Pons (tissue), 1 donor: ENCODE data around the gene CERS1.

Experiments
- DNase-seq: peaks from one replicate; pipeline ENCODE4 v3.0.0-alpha.2; 2016; ENCODE audit warnings: low spot score

Gene CERS1, protein sequence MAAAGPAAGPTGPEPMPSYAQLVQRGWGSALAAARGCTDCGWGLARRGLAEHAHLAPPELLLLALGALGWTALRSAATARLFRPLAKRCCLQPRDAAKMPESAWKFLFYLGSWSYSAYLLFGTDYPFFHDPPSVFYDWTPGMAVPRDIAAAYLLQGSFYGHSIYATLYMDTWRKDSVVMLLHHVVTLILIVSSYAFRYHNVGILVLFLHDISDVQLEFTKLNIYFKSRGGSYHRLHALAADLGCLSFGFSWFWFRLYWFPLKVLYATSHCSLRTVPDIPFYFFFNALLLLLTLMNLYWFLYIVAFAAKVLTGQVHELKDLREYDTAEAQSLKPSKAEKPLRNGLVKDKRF

DNA sequence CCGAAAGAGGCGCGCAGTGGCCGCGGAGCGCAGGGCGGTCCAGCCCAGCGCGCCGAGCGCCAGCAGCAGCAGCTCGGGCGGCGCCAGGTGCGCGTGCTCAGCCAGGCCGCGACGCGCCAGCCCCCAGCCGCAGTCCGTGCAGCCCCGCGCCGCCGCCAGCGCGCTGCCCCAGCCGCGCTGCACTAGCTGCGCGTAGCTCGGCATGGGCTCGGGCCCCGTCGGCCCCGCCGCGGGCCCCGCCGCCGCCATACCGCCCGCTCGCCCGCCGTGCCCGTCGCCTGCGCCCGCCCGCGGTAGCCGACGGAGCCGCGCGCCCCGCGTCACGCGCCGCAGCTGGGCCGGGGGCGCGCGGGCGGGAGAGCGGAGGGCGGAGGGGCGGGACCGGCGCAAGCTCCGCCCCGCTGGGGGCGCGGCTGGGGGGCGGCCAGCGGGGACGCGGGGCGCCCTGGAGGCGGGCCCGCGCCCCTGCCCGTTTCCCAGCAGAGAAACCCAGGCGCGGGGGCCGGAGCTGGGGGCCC, at the start of gene CERS1:
TSS of gene CERS1 (minus strand) at position 335 of the 518 bp plus-strand sequence. CDS start at position 249, 86 bp downstream.
- DNase-seq = no peak

DNA sequence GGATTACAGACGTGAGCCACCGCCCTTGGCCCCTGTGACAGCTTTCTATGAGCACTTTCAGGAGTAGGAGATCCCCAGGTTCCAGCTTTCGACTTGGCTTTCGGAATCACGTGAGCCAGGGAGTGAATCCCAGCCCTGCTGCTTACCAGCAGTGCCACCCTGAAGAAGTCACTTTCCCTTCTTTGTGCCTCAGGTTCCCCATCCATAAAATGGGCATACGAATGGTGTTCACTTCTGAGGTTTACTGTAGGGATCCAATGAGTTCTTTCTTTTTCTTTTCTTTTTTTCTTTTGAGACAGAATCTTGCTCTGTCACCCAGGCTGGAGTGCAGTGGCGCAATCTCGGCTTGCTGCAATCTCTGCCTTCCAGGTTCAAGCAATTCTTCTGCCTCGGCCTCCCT, 49.3 kb upstream of the CERS1 start:
- DNase-seq = no peak

DNA sequence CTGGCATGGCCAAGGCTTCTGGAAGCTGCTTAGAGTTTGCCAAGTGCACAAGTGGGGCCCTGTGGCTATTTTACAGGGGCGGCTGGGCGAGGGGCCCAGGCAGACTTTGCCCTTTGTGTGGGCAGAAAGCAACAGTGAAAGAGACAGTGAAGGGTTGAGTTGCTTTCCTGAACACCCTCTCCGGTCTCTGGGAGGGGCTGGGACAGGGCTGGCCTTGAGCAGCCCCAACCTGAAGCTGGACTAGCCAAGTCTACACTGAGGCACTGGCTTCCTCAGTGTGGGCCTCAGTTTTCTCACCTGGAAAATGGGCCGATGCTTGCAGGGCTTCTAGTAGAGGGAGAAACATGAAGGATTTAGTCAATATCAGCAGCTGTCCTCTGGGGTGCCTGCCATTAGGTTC, 47.5 kb upstream of the CERS1 start:
- no peak for DNase-seq

DNA sequence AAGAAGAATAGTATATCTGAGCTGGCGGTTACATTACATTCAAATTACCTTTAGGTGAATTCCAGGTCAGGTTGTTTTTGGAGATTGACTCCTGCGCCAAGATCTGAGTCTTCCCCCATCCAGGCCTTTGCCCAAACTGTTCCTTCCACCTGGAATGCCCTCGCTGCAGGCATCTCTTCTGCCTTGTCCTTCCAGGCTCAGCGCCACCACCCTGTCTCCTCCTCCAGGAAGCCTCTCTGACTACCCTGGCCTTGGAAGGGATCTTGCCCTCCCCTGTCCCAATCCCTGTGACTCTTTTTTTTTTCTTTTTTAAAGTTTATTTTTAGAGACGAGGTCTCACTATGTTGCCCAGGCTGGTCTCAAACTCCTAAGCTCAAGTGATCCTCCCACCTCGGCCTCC, 46.7 kb upstream of the CERS1 start:
- DNase-seq = no peak

DNA sequence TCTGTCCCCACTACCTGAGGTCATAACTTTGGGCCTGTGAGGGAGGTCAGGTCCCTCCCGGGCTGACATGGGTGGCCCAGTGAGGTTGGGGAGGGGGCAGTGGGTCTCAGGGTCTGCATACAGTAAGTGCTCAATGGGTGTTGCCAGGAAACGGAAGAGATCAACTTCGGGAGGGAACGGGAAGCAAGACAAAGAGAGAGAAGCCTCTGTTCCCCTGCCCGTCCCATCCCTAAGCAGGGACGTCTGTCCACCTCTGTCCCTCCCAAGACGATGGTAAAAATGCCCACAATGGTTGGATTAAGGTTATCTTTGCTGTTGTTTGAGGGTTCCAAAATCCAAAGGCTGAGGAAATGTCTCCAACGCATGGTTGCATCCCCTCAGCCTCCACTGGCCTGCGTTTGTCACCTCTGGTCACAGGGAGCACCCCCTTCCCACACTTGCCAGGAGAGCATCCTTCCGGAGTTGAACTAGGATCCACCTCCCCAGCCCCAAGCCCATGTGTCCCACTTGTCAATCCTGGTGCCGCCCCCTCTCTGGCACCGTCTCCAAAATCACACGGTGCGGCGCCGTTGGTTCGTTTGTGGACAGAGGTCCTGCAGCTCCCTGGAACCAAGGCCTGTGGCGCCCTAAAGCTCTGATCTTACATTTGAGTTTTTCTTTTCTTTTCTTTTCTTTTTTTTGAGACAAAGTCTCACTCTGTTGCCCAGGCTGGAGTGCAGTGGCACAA, 45.8 kb upstream of the CERS1 start:
- no peak for DNase-seq

DNA sequence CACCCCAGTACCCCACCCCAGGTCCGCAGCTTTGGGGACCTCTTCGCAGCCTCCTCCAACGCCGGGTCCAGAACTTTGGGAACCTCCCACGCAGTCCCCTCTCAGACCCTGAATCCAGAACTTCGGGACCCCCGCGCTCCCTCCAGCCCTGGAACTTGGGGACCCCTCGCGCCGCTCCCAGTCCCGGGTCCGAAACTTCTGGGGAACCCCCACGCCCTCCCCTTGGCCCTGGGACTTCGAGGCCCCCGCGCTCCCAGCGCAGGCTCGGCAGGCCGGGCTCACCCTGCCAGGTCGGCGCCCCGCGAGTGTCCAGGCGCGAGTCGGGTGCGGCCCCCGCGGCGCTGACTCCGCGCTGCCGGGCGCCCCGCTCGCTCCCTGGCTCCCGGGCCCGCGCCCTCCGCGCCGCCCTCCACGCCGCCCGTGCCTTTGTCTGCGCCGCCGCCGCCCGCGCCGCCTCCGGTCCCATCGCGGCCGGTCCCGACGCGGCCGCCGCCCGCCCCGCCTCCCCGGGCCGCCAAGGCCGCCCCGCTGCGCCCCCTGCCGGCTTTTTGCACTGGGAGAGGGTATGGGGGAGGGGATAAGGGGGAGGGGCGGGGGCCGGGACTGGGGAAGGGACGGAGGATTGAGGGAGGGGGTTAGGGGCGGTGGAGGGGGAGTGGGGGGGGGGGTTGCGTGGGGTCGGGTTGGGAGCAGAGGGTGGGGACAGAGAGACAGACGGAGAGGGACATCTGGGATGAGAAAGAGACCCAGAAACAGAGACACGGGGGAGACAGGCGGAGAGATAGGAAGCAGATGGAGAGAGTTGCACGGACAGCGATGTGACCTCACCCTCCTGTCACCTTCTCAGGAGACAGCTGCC, 45.0 kb upstream of the CERS1 start, which contains the start of gene HOMER3:
TSS of gene HOMER3 (minus strand) at position 449 of the 859 bp plus-strand sequence. CDS start 2,235 bp downstream, outside the sequence.
- peak; percentile 51 for DNase-seq

DNA sequence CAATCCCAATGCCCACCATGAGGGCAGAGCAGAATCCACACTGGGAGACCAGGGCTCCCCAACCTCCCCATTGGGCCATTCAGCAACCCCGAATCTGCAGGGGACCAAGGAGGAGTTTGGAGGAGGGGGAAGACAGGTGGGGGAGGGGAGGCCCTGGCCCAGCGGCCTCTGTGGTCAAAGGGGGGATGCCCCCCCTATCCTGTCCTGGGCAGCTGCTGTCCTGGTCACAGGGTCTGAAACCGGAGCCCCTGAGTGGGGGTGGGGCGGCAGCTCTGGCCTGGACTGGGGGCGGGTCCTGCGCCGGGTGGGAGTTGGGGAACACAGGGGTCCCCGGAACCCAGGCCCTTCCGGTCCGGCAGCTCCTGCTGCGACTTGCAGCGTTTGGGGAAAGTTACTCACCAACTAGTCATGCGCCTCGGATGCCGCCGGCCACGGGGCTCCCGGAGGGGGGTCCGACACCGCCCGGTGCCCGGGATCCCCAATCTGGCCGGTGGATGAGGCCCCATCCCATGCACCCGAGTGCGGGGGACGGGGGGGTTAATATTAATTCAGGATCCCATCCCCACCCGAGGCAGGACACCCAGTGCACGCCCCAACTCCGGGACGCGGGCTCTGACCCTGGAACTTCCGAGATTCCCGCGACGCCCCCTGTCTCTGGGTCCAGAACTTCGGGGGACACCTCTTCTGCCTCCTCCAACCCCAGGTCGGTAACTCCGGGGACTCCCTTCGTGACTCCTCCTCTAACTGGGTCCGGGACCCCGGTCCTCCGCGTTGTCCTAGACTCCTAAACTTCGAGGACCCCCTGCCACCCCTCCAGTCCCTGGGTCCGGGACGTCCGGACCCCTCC, 44.2 kb upstream of the CERS1 start:
- peak; percentile 45 for DNase-seq

DNA sequence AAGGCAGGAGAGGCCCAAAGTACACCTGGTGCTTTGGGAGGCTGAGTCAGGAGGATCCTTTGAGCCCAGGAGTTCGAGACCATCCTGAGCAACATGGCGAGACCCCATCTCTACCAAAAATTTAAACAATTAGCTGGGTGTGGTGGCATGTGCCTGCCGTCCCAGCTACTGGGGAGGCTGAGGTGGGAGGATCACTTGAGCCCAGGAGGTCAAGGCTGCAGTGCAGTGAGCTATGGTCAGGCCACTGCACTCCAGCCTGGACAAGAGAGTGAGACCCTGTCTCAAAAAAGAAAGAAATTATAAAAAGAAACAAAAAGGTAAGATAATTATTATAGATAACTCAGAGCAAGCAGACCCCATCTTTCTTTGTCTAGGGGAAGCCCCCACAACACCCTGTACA, 43.2 kb upstream of the CERS1 start:
- DNase-seq = no peak

DNA sequence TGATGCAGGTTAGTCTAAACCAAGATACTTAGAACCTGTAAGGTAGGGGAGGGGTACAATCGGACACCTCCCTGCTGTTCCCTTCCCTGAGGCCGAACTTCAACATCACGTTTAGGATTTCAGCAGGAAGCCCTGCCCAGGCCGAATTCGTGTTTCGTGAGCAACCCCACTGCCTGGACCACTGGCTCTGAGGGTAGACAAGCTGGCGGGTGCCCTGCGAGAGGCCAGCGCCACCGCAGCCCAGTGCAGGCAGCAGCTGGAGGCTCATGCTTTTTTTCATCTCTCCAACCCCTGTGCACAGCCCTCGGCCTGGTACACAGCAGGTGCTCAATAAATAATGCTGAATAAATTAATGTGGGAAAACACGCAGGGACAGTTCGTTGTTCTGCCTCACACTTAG, 37.3 kb upstream of the CERS1 start:
- DNase-seq = no peak

DNA sequence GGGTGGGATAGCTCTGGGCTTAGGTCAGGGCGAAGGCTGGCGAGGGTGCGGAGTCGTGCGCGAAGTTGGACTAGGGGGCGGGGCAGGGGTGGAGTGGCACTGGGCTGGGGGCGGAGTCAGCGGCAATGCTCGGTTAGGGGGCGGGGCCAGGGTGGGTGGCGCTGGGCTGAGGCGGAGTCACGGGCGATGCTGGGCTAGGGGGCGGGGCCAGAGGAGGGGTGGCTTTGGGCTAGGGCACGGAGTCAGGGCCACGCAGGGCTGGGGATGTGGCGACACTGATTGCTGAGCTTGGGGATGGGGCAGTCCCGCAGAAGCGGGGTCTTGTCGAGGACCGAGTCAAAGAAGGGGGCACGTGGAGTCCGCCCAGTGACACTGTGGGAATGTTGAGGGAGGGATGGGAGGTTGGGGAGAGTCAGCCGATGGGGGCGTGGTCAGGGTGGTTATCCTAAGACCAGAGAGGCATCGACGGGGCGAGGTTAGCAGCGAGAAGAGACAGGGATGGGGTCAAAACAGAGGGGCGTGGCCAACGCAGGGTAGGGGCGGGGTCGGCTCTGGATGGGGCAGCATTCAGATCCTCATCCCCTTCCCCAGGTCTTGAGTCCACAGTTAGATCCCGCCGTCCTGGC, 36.4 kb upstream of the CERS1 start:
- DNase-seq = peak; percentile 31

DNA sequence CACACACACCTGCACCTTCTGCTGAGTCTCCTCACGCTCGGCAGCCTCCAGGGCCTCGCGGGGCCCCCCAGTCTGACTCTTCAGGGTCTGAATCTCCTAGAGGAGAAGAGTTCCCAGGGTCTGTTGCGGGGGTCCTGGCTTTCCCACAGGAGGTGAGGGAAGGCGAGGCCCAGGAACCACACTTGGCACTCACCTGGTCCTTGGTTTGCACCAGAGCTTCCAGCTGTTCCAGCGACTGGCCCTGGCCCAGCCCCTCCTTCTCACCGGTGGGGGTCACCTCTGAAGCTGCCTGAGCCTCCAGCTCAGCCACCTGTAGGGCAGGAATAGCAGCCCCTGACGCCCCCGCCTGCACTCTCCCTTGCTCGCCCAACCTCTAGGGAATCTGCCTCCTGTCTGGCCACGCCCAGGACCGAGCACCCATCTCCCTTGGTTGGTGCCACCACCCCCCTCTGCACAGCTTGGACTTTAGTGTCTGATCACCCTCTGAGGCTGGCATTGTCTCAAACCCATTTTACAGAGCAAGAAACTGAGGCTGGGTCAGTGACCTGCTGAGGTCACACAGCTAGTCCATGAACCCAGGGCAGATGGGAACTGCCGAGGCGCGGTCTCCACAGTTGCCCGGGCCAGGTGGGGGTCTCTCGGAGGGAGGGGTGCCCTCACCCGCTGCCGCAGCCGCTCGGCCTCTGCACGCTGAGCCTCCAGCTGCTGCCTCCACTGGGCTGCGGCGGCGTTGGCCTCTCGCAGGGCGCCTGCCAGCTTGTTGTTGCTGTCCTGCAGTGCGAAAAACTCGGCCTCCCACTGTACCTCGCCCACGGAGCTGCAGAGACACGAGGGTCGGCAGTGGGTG, 35.6 kb upstream of the CERS1 start:
- no peak for DNase-seq

DNA sequence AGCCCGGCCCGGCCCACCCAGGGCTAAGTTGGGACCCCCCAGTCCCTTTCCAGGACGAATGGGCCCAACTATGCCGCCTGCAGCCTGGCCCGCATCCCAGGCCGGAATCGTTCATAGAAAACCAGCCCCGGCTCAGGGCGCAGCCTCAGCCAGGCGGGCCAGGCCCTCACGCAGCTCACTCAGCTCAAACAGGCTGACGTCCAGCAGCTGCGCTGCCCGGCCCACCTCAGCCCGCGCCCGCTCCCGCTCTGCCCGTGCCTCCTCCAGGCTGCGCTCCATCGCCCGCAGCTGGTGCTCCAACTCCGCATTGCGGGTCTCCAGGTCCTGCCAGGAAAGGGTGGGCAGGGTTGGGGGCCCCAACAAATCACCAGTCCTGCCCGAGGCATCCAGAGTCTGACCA, 33.4 kb upstream of the CERS1 start:
- DNase-seq = no peak

DNA sequence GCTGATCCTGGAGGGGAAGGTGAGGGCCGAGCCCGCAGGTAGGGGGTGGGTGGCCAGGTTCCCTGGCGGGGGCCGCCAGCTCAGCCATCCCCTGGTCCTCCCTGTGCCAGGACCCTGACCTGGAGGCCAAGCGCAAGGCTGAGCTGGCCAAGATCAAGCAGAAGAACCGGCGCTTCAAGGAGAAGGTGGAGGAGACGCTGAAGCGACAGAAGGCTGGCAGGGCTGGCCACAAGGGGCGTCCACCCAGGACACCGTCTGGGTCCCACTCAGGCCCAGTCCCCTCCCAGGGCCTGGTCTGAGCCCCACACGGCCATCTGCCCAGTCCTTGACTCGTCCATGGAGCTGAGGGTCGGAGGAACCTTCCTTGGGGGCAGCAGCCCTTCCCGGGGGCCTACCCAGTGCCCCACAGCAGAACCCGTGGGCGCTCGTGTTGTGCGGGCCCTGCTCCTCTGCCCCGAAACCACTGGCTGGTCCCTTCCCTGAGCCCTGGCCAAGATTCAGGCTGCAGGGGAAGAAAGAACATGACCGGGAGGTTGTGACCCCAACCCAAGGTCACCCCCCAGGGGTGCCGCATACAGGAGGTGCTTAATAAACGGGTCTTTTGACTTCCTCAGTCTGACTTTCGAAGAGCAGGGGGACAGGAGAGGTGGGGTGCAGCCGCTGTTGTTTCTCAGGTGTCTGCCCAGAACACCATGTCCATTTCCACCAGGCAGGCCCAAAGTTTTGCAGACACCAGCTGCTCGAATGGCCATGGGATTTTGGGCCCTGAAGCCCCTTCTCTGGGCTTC, 32.3 kb upstream of the CERS1 start:
- DNase-seq = no peak

DNA sequence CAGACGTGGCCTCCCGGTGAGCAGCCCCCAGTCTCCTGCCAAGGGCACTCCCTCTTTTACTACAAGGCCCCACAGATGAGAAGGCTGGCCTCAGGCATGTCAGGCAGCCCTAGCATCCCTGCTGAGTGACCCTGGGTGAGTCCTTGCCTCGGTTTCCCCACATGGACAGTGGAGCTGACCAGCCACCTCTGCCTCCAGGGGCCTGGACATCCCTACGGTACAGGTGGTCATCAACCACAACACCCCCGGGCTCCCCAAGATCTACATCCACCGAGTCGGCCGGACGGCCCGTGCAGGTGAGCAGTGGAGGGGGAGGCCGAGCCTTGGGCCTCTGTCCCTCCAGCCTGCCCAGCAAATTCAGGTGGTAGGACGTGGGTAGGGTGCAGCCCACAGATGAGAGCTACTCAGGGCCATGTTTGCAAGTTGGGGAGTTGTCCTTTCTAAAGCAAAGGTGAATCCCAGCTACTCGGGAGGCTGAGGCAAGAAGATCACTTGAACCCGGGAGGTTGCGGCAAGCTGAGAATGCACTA, 28.8 kb upstream of the CERS1 start:
- no peak for DNase-seq

DNA sequence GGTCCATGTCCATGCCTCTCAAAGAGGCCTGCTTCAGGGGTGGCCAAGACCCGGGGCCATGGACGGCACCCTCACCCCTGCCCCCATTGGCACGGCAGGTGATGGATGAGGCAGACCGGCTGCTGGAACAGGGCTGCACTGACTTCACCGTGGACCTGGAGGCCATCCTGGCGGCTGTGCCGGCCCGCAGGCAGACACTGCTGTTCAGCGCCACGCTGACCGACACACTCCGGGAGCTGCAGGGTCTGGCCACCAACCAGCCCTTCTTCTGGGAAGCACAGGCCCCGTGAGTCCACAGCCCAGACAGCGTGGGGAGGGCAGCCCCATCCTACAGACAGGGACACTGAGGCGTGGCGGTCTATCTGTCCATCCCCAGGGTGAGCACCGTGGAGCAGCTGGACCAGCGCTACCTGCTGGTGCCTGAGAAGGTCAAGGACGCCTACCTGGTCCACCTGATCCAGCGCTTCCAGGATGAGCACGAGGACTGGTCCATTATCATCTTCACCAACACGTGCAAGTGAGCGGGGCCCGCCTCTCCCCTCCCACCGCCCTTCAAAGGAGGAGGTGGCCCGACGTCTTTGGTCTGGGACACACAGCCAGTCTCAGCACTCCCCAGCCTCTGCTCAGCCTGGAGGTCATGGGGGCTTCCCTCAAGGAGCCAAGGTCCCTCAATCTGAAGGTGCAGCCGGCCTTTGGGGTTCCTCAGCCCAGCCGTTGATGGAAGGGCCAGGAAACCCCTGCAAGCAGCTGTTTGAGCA, 26.4 kb upstream of the CERS1 start:
- no peak for DNase-seq

DNA sequence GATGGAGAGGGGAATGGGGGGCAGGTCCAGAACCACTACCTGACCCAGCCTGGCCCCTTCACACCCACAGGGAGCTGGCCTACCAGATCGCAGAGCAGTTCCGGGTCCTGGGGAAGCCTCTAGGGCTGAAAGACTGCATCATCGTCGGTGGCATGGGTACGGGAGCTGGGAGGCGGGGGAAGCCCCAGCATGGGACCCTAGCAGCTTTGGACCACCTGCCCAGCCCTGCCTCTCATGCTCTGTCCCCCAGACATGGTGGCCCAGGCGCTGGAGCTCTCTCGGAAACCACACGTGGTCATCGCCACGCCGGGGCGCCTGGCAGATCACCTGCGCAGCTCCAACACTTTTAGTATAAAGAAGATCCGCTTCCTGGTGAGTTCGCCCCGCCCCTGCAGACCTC, 25.6 kb upstream of the CERS1 start:
- no peak for DNase-seq

DNA sequence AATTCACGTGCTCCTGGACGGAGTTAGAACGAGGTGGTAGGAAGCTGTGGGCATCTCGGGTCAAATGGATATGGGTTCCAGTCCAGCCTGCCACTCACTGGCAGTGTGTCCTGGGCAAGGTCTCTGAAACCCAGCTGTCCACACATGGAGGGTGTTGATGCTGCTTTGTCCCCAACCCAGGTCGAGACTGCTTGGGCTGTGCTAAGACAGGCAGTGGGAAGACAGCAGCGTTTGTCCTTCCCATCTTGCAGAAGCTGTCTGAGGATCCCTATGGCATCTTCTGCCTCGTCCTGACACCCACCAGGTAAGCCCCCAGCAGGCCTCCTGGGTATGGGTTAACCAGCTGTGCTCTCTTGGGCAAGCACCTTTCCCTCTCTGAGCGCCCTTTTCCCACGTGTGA, 24.4 kb upstream of the CERS1 start:
- DNase-seq = no peak

DNA sequence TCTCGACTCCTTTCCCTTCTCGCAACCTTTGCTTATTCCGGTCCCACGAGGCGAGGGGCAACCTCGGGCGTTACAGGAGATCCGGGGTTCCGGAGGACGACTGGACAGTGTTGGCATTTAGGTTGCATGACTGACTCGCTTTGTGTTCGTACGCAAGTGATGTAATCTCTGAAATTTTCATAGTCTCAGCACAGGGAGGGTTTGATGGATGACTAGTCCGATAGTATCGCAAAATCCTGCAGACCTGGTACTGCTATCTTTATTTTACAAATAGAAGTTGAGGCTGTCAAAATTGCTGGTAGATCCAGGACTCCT, 23.9 kb upstream of the CERS1 start:
- DNase-seq = no peak
